ENCODE results near the gene LIMS2.

The LIMS2 gene

DNA sequence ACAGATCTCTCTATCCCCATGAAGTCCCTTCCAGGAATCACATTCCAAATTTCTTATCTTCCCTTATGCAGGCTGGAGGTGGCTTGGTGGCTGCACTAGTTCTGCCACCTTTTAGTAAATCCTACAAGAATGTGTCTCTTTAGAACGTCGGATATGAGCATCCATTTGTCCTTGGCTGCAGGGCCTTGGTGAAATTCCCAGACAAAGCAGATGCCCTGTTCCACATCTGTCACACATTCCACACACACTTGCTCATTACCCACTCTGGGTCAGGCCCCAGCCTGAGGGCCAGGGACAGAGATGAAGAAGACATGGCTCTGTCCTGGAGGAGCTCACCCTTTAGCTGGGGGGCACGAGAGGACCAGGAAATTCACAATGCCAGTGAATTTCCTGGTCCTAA is 60.6 kb downstream of the LIMS2 start:
- H3K9me3 ChIP-seq = no peaks in the 10 kb centered on the region
- DNase-seq = no peak
- no peak overlapping the region for H3K4me3 ChIP-seq (ENCODE audit: low read depth, low read length)
- no peaks in the 10 kb centered on the region for H3K27me3 ChIP-seq
- H3K36me3 ChIP-seq = no peaks in the 10 kb centered on the region
- TF ChIP-seq, protein P1, sequence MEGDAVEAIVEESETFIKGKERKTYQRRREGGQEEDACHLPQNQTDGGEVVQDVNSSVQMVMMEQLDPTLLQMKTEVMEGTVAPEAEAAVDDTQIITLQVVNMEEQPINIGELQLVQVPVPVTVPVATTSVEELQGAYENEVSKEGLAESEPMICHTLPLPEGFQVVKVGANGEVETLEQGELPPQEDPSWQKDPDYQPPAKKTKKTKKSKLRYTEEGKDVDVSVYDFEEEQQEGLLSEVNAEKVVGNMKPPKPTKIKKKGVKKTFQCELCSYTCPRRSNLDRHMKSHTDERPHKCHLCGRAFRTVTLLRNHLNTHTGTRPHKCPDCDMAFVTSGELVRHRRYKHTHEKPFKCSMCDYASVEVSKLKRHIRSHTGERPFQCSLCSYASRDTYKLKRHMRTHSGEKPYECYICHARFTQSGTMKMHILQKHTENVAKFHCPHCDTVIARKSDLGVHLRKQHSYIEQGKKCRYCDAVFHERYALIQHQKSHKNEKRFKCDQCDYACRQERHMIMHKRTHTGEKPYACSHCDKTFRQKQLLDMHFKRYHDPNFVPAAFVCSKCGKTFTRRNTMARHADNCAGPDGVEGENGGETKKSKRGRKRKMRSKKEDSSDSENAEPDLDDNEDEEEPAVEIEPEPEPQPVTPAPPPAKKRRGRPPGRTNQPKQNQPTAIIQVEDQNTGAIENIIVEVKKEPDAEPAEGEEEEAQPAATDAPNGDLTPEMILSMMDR (IDR thresholded peaks at IDR 0.05; ENCODE audit: low read depth, low read length) = no peak
- no peaks in the 10 kb centered on the region for H3K4me1 ChIP-seq

DNA sequence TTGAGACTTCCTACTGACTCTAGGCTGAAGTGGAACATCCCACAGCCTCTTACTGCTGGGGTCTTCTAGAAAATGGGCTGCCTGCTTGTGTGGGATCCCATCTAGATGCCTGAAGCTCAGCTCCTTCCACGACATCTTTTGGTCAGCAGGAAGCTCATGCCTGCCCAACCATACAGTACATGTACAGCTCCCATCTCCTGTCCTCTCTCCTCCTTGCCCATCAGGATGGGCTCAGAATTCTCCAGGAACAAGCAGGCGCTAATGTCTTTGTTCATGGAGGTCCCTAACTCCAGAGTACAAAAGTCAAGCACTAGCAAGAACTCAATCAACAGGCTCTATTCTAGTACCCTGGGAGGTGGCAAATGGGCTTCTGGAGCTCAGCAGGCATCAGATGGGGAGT is 61.1 kb downstream of the LIMS2 start:
- Histone ChIP-seq H3K27me3 (no peaks in the 10 kb centered on the region), H3K36me3 (no peaks in the 10 kb centered on the region), H3K9me3 (no peaks in the 10 kb centered on the region), H3K4me1 (no peaks in the 10 kb centered on the region), H3K4me3 (ENCODE audit: low read depth, low read length) (no peak overlapping the region)
- TF ChIP-seq, protein P1 (IDR thresholded peaks at IDR 0.05; ENCODE audit: low read depth, low read length) = no peak
- DNase-seq = no peak

DNA sequence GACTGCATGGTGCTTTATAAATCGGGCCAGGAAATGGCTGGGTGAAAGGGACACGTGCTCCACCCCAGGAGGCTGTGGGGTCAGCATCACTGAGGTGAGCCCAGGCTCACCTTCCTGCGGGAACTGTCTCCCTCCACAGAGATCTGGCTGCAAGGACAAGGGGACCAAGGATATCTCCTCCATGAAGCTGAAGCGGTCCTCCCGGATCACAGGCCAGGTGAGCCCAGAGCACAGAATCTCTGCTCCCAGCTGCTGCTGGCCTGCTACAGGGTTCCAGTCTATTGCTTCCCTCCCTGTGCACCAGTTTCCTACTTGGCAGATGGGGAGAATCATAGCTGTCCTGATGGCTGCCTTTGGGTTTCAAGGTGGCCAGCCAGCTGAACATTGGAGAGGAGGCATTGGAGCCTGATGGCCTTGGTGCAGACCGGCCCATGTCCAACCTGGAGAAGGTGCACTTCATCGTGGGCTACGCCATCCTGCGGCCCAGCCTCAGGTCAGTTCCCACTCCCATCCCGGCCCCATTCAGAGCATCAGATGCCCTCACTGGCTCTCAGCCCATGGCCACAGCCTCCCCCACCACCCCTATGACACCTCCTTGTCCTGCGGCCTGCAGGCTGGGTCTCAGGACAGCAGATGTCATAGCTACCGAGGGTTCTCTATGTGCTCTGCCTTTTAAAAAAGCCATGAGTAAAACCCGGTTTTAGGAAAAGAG is 63.1 kb downstream of the LIMS2 start:
- H3K4me1 ChIP-seq = no peaks in the 10 kb centered on the region
- H3K36me3 ChIP-seq = no peaks in the 10 kb centered on the region
- no peak for DNase-seq
- H3K9me3 ChIP-seq = no peaks in the 10 kb centered on the region
- H3K27me3 ChIP-seq = no peaks in the 10 kb centered on the region
- TF ChIP-seq, protein P1 (IDR thresholded peaks at IDR 0.05; ENCODE audit: low read depth, low read length) = no peak
- H3K4me3 ChIP-seq (ENCODE audit: low read depth, low read length) = no peak overlapping the region

DNA sequence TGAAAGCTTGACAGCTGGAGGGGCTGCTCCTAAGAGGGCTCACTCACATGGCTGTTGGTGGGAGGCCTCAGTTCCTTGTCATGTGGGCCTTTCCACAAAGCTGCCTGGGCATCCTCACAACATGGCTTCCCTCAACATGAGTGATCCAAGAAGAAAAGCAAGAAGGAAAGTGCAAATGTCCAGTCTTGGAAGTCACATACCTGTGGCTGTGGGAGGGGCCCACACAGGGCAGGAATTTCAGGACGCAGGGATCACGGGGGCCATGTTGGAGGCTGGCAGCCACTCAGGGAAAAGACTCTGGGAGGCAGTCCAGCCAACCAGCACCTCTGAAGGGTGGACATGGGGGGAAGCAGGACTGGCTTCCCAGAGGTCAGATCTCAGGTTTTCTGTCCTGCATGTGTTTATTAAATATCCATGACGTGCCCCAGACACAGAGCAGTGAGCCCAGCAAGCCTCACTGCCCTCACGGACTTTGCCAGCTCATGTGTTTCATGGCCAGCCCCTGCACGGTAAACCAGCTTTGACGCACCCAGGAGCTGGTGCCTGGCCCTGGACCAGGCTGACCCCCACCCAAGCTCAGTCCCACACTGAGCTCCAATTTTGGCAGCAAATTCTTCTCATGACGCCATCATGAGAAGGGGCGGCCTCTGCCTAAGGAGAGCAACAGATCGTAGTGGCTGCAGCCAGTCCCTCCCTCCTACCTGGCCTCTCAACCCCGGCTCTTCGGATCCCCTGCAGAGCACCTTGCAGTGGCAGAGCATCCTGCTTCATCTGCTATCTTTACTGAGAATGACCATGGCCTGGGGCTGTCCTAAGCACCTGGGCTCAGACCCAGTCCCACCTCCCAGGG is 64.0 kb downstream of the LIMS2 start:
- Histone ChIP-seq H3K36me3 (no peaks in the 10 kb centered on the region), H3K9me3 (no peaks in the 10 kb centered on the region), H3K4me1 (no peaks in the 10 kb centered on the region), H3K4me3 (ENCODE audit: low read depth, low read length) (no peak overlapping the region), H3K27me3 (no peaks in the 10 kb centered on the region)
- TF ChIP-seq, protein P1 (IDR thresholded peaks at IDR 0.05; ENCODE audit: low read depth, low read length) = no peak
- DNase-seq = no peak

DNA sequence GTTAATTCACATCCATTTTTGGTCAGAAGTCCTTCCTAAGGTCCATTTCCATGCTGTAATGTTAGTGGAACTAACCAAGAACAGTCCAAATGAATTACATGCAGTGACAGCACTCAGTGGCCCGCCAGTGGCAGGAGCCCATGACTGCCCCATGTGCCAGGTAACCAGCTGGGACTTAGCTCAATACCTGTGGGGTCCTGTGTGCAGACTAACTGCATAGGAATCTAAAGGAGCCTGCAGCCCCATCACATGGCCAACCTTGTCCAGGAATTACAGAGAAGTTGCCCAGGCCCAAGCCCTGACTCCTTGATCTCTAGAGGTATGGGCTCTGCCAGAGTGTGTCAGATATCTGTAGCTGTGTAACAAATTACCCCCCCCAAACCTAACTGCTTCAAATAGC is 64.8 kb downstream of the LIMS2 start:
- no peaks in the 10 kb centered on the region for H3K27me3 ChIP-seq
- DNase-seq = no peak

More for the DNA sequence above, 64.8 kb downstream of the LIMS2 start:
- no peaks in the 10 kb centered on the region for H3K36me3 ChIP-seq
- no peak overlapping the region for H3K4me3 ChIP-seq (ENCODE audit: low read depth, low read length)
- no peaks in the 10 kb centered on the region for H3K4me1 ChIP-seq
- TF ChIP-seq, protein P1 (IDR thresholded peaks at IDR 0.05; ENCODE audit: low read depth, low read length) = no peak
- no peaks in the 10 kb centered on the region for H3K9me3 ChIP-seq

All from BE2C (cell line).